NCI-H446 treated with DMSO at 0.1 percent for 48 hours (cell line): Measurements from ENCODE around the gene MSRB1.
"Not testable (repeated sequence)": the region's sequence is repeated elsewhere in the genome, so short reads cannot be mapped to it uniquely, and the experiment has no call there.

ENCODE experiments used
- DNase-seq: peaks from one replicate; lab custom pipeline; 2025; lab: John Stamatoyannopoulos, UW

The MSRB1 gene

DNA sequence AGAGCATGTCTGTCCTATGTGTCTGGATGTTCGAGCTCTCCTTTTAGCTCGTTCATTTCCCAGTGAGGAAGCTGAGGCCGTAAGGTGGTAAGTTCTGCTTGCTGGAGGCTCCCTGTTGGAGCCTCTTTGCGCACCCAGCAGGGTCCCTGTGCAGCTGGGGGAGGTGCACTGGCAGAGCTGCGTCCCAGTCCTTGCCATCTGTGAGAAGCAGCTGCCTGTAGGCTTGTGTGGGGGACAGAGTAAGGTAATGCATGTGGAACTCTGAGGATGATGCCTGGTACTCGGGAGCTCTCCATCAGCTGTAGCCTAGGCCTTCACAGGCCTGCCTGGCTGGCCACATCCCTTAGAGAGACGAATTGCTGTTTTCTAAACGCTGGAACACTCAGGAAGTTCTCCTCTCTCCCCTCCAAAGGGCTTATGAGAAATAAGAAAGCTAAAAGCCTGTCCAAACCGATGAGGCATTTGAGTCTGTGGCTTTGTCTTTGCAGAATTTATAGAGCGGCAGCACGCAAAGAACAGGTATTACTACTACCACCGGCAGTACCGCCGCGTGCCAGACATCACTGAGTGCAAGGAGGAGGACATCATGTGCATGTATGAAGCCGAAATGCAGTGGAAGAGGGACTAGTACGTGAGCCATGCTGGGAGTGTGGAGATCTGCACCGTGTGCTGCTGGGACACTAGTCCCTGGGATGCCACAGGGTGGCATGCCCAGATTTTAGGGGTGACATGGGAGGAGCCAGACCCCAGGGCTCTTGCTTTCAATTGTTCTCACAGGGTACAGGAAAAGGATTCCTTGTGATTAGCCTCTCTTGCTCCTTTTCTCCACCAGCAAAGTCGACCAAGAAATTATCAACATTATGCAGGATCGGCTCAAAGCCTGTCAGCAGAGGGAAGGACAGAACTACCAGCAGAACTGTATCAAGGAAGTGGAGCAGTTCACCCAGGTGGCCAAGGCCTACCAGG lies 17.9 kb upstream of the MSRB1 start:
- DNase-seq = peak; percentile 52

DNA sequence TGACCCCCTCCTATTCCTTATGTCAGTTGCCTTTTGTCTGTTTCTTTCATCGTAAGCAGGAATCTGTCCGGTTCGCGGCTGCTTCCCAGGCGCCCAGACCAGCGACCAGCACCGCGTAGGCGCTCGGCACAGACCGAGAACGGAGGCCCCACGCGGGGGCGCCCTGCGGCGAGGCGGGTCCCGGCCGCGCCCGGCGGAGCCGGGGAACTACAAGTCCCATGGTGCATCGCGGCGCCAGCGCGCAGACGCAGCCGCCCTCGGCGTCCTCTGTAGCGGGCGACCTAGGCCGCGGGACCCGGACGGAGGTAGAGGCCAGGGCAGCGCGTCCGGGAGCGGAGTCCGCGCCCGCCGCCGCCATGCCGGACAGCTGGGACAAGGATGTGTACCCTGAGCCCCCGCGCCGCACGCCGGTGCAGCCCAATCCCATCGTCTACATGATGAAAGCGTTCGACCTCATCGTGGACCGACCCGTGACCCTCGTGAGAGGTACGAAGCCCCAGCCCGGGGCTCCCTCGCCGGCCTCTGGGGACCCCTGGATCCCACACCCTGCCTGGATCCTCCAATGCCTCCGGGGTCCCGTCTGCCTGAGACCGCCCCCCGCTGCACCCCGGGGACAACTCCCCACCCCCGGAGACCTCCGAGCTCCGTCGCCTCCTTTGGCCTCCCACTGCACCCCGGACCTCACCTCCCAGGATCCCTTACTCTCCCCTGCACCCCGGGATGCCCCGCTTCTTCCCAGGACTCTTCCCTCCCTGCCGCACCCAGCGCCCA lies 16.5 kb upstream of the MSRB1 start, which contains the start of gene NDUFB10:
TSS of gene NDUFB10 (plus strand) at position 270 of the 771 bp plus-strand sequence. CDS start at position 357, 87 bp downstream.
- DNase-seq = peak; percentile 59

- DNase-seq = no peak
Observed at GRCh38 chr16:1958715-1959268, 15.8 kb upstream of the MSRB1 start.

- DNase-seq = not testable (repeated sequence)
Observed at GRCh38 chr16:1958143-1958491, 15.1 kb upstream of the MSRB1 start.

GRCh38 chr16:1957434-1958142 lies 14.6 kb upstream of the MSRB1 start:
- DNase-seq = not testable (repeated sequence)

- no peak for DNase-seq
Observed at GRCh38 chr16:1953734-1954133, 10.7 kb upstream of the MSRB1 start.

- DNase-seq = no peak
Observed at GRCh38 chr16:1950559-1950958, 7.6 kb upstream of the MSRB1 start.

DNA sequence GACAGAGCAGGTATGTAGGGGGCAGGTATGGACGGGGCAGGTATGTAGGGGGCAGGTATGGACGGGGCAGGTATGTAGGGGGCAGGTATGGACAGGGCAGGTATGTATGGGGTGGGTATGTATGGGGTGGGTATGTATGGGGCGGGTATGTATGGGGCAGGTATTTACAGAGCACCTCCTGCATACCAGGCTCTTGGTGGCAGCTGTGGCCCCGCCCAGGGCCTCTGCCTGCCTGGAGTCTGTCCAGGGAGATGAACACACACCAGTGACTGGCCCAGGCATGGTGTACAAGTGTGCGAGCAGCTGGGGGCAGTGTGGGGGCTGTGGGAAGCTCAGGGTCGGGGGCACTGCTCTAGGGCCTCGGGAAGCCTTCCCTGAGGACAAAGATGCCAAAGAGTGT lies 7.0 kb upstream of the MSRB1 start:
- no peak for DNase-seq

DNA sequence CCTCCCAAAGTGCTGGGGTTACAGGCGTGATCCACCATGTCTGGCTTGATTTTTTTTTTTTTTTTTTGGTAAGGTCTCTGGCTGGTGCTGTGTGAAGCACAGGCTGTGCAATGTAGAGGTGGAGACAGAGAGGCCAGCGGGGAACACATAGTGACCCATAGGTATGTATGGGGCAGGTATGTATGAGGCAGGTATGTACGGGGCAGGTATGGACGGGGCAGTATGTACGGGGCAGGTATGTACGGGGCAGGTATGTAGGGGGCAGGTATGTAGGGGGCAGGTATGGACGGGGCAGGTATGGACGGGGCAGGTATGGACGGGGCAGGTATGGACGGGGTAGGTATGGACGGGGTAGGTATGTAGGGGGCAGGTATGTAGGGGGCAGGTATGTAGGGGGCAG lies 6.5 kb upstream of the MSRB1 start:
- no peak for DNase-seq

GRCh38 chr16:1947369-1947670 lies 4.3 kb upstream of the MSRB1 start:
- DNase-seq = no peak

DNA sequence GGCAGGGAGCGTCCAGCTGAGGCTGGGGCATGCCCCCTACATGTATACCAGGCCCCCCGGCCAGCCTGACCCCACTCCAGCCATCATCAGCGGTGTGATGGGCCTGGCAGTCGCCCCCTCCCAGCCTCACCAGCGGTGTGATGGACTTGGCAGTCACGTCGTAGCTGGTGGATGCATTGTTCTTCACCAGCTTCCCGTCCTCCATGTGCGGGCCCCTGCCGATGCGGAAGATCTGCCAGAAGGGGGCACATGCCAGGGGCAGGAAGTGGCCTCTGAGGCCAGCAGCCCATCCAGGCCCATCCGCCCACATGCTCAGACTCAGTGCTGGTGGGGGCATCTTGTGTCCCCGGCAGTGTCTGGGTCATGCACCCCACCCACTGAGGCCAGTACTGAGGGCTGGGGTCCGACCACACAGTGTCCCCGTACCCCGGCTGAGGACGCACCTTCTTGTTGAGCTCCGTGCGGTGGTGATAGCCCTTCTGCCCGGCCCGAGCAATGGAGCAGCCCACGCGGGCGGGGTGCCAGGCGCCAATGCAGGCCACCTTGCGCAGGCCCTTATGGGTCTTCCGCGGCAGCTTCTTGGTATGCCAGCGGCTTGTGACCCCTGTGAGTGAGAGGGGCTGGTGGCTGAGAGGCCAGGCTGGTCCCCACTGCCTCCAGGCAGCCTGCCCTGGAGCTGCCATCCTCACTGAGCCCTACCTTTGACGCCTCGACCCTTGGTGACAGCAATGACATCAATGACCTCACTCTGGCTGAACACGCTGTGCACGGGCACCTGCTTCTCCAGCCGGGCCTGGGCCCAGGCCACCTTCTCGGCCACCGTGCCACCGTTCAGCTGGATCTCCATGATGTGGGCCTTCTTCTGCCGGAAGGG lies 3.7 kb upstream of the MSRB1 start:
- no peak for DNase-seq

GRCh38 chr16:1945559-1946391 lies 2.8 kb upstream of the MSRB1 start:
- no peak for DNase-seq

GRCh38 chr16:1944612-1945199 lies 1.7 kb upstream of the MSRB1 start:
- DNase-seq = no peak

DNA sequence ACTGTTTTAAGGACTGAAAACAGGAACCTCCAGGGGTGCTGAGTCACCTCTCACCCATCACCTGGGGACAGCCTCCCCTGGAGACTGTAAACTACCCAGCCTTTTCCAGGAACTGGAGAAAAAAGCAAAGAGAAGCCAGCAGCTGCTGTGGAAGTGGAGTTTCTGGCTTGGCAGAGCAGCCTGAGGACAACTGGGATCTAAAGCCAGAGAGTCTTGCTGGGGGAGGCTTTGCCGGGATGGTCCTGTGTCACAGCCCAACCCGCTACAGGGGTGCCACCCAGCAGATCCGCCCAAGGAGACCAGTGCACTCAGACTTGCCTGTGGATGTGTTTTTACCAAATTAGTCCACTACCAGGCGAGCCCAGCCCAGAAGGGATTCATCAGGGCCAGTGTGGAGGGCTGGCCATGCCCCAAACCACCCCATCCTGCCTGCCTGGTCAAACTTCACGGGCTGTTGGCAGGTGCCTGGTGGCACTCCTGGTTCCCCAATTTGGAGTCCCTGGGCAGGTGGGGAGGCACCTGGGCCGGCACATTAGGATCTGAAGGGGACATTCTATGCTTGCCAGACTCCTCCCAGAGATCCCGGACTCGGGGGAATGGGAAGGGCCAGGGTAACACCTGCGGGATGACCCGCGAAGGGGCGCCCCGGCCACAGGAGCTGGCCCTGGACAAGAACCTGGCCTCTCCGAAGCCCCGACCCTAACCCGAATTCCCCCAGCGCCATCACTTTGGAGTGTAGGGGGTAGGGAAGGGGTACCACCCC lies 771 bp downstream of the MSRB1 start:
- no peak for DNase-seq

DNA sequence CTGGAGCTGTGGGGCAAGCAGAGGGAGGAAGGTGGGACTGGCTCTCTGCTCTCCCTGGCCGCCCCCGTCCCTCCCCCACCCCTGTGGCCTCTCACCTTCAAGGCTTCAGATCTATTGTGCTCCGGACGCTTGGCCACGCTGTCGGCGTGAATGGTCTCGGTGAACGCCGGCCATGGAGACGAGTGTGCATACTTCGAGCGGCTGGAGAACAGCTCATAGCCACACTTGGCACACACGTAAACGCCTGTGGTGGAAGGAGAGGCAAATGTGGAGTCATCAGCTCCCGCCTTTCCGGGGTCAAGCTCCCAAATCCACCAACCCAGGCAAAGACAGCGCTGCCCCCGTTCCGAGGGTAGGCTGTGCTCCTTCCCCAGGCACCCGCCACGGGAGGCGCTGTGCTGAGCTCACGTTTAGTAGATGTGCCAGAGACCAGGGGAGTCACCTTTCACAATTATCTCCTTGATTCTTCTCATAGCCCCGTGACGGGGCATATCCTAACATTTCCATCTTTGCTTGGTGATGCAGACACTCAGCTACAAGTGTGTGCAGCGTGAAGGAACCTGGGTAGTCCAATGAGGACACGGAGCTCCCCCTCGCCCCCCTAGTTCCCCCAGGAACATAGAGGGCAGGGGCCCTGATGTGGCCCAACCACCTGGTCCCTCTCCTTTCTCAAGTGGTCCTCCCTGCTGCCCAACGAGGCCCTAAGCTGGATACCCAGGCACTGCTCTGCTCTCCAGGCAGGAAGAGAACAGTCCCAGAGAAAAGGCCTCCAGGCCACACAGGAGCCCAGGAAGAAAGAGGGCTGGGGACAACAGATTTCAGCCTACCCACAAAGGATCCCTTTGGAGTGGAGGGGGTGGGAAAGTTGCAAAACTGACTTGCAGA lies 1.6 kb downstream of the MSRB1 start:
- DNase-seq = no peak

- no peak for DNase-seq
Observed at GRCh38 chr16:1940273-1941161, 2.5 kb downstream of the MSRB1 start.

GRCh38 chr16:1939833-1940232 lies 3.2 kb downstream of the MSRB1 start:
- not testable (repeated sequence) for DNase-seq
